HG02642 (cell line): ENCODE data around the gene PRM1.
A peak's percentile ranks its signal among the peaks of the same experiment; 100 is the strongest.

ENCODE experiments used
- ATAC-seq: cut with Tn5 transposase; IDR thresholded peaks from one replicate; pipeline ENCODE4 v1.9.1; 2021; ENCODE audit warnings: mild to moderate bottlenecking; ENCODE audit not compliant: unreplicated experiment, poor library complexity

Gene PRM1

GRCh38 chr16:11315510-11315909 lies 34.4 kb upstream of the PRM1 start:
- ATAC-seq: no peak

- no peak for ATAC-seq
Measured at GRCh38 chr16:11314309-11314894, 33.3 kb upstream of the PRM1 start.

- ATAC-seq: no peak
Measured at GRCh38 chr16:11313493-11314308, 32.6 kb upstream of the PRM1 start.

- no peak for ATAC-seq
Measured at GRCh38 chr16:11312718-11313492, 31.8 kb upstream of the PRM1 start.

GRCh38 chr16:11310997-11311561 lies 29.9 kb upstream of the PRM1 start:
- peak; percentile 46 for ATAC-seq

- ATAC-seq: peak; percentile 1
Measured at GRCh38 chr16:11310634-11310977, 29.5 kb upstream of the PRM1 start.

GRCh38 chr16:11309895-11310633 lies 28.9 kb upstream of the PRM1 start:
- ATAC-seq: peak; percentile 29

GRCh38 chr16:11308493-11309283 lies 27.6 kb upstream of the PRM1 start:
- ATAC-seq: peak; percentile 44

GRCh38 chr16:11307639-11308492 lies 26.7 kb upstream of the PRM1 start:
- no peak for ATAC-seq

GRCh38 chr16:11306997-11307638 lies 26.0 kb upstream of the PRM1 start:
- ATAC-seq: no peak

- no peak for ATAC-seq
Measured at GRCh38 chr16:11306381-11306780, 25.3 kb upstream of the PRM1 start.

GRCh38 chr16:11303405-11304138 lies 22.4 kb upstream of the PRM1 start:
- no peak for ATAC-seq

GRCh38 chr16:11302977-11303376 lies 21.8 kb upstream of the PRM1 start:
- no peak for ATAC-seq

- ATAC-seq: no peak
Measured at GRCh38 chr16:11301645-11302501, 20.7 kb upstream of the PRM1 start.

GRCh38 chr16:11300560-11300892 lies 19.4 kb upstream of the PRM1 start:
- ATAC-seq: no peak

GRCh38 chr16:11299865-11300559 lies 18.9 kb upstream of the PRM1 start:
- ATAC-seq: no peak
